Esophagus squamous epithelium (tissue), 5 donors: ENCODE data around the gene UBL5. TPM values are rescaled to one million over a fixed set of nuclear protein-coding genes. Genes with fewer than 3 reads are reported as not detected.

Source experiments
- DNase-seq: peaks from one replicate; lab custom pipeline; 2025; lab: John Stamatoyannopoulos, UW
- H3K27ac ChIP-seq, 4 donors: fragments of 200-600 bp; sonication (generic); one replicate each; pipeline ENCODE4 v1.5.1; 2016 to 2019; ENCODE audit warnings: mild to moderate bottlenecking in 1 of 4
- H3K27me3 ChIP-seq, 4 donors: fragments of 200-600 bp; sonication (generic); 1 replicate in 3 of 4; 2 replicates in 1 of 4; pipeline versions ENCODE4 v1.5.1 to v1.6.0; 2017 to 2021; ENCODE audit warnings: antibody characterized with exemption in 1 of 4
- H3K36me3 ChIP-seq, 3 donors: fragments of 200-600 bp; sonication (generic); one replicate each; pipeline ENCODE4 v1.5.1; 2016 to 2019
- H3K4me1 ChIP-seq, 3 donors: fragments of 200-600 bp; sonication (generic); one replicate each; pipeline ENCODE4 v1.5.1; 2017 to 2019
- H3K4me3 ChIP-seq, 4 donors: fragments of 200-600 bp; sonication (generic); 1 replicate in 3 of 4; 2 replicates in 1 of 4; pipeline ENCODE4 v1.5.1; 2016 to 2019; ENCODE audit warnings: mild to moderate bottlenecking in 2 of 4, moderate library complexity in 1 of 4
- H3K9me3 ChIP-seq, 3 donors: fragments of 200-600 bp; sonication (generic); one replicate each; pipeline ENCODE4 v1.5.1; 2016 to 2019
- CTCF ChIP-seq, 6 experiments: fragments of 450-650 bp in 4 of 6; fragments of 200-600 bp in 2 of 6; sonication (generic) in 2 of 6; IDR thresholded peaks; one replicate each; pipeline ENCODE4 v1.5.1; 2016 to 2019; ENCODE audit warnings: antibody characterized with exemption in 6 of 6, mild to moderate bottlenecking in 4 of 6, moderate library complexity in 4 of 6
- POLR2A ChIP-seq, 4 donors: fragments of 450-650 bp; IDR thresholded peaks; one replicate each; pipeline ENCODE4 v1.6.1; 2017; ENCODE audit warnings: antibody characterized with exemption in 4 of 4, mild to moderate bottlenecking in 4 of 4, moderate library complexity in 3 of 4
- WGBS, 2 donors: methylation state at CpG; one replicate each; pipeline ENCODE4 v1.1.5; 2018; 5-methylcytosine and 5-hydroxymethylcytosine counted together
- intact Hi-C: fragments of 100-400 bp; cut with DNase I; formaldehyde crosslinking; loops from one replicate; pipeline ENCODE4 v1.15.0; 2022
- small RNA-seq, 4 donors: library from RNA; depleted of rRNA; stranded (forward); fragments of <200 nt; gene quantifications; one replicate each; pipeline ENCODE3, GENCODE V24; 2016
- total RNA-seq, 4 donors: library from RNA; depleted of rRNA; stranded (reverse); fragments of >200 nt; gene quantifications; one replicate each; pipeline ENCODE4 v1.1.0, GENCODE V29; 2016
- donor health status: DM: yes; HTN: yes; CAD: no.

Gene UBL5
- total RNA-seq, 4 donors from 2014 or later, result 394 to 688 (median 499) TPM

- WGBS, 2 donors, result 52 to 71% methylated on average over 10 of the region's 10 CpGs
- Histone ChIP-seq H3K9me3 (no peaks in the 10 kb centered on the region), H3K27ac (no peak overlapping the region), H3K4me3 (no peak overlapping the region), H3K4me1 (peaks cover 0 to 4% (median 2%) of the 10 kb centered on the region in 3 donors), H3K36me3 (no peaks in the 10 kb centered on the region), H3K27me3 (no peaks in the 10 kb centered on the region)
- TF ChIP-seq POLR2A (IDR thresholded peaks at IDR 0.05) (no peak), CTCF (IDR thresholded peaks at IDR 0.05) (no peak)
- intact Hi-C loops, result no loop called here
- no peak for DNase-seq
Observed at GRCh38 chr19:9877780-9878510, 50.2 kb downstream of the UBL5 start.

GRCh38 chr19:9878511-9879196 is 50.9 kb downstream of the UBL5 start:
- H3K4me3 ChIP-seq, result no peak overlapping the region
- H3K36me3 ChIP-seq, result no peaks in the 10 kb centered on the region
- peaks cover 0 to 3% (median 0%) of the 10 kb centered on the region in 4 donors for H3K27me3 ChIP-seq
- no peaks in the 10 kb centered on the region for H3K9me3 ChIP-seq
- no peak overlapping the region for H3K27ac ChIP-seq
- H3K4me1 ChIP-seq, result peaks cover 0 to 11% (median 9%) of the 10 kb centered on the region in 3 donors
- DNase-seq, result no peak
- TF ChIP-seq CTCF (IDR thresholded peaks at IDR 0.05) (no peak), POLR2A (IDR thresholded peaks at IDR 0.05) (no peak)
- intact Hi-C loops, result no loop called here
- 78 to 80% methylated on average over 9 to 11 of the region's 11 CpGs for WGBS, 2 donors

Small RNA genes lying within 50 kb of the gene (small RNA-seq; reads per million reads assigned to genes)
- 0 to 0.09 (median 0) reads per million in 4 donors for gene RF00156

Other genes starting within 250 kb of the UBL5 start
- 10 to 100 TPM; 23.7 to 48.6 (median 31.1) TPM for gene ZNF121, start 243.4 kb upstream of the UBL5 start, total RNA-seq
- gene ZNF561, start 206.7 kb upstream of the UBL5 start, total RNA-seq, result 10 to 100 TPM; 31.3 to 52.1 (median 40.8) TPM
- gene ZNF562, start 152.8 kb upstream of the UBL5 start, total RNA-seq, result 10 to 100 TPM; 26.3 to 45.6 (median 34.0) TPM
- 10 to 100 TPM; 10.8 to 18.5 (median 13.5) TPM for gene ZNF846, start 59.2 kb upstream of the UBL5 start, total RNA-seq
- 10 to 100 TPM in 3 of 4 donors, 1 to 10 TPM in 1; 6.9 to 20.0 (median 13.7) TPM for gene FBXL12, start 8.8 kb upstream of the UBL5 start, total RNA-seq
- 10 to 100 TPM; 61.1 to 77.1 (median 67.6) TPM for gene PIN1, start 7.4 kb downstream of the UBL5 start, total RNA-seq
- gene OLFM2, start 108.6 kb downstream of the UBL5 start, total RNA-seq, result 10 to 100 TPM in 2 of 4 donors, 1 to 10 TPM in 2; 8.6 to 14.6 (median 9.8) TPM
- gene COL5A3, start 182.6 kb downstream of the UBL5 start, total RNA-seq, result 1 to 10 TPM; 3.7 to 7.4 (median 5.2) TPM
- not detected for gene RDH8, start 185.6 kb downstream of the UBL5 start, total RNA-seq